NCI-H2196 (cell line): ENCODE measurements around the gene THOC2.
"Not testable (repeated sequence)": the region's sequence is repeated elsewhere in the genome, so short reads cannot be mapped to it uniquely, and the experiment has no call there.

Source experiments
- DNase-seq: peaks from one replicate; lab custom pipeline; 2025; ENCODE audit not compliant: unreplicated experiment; lab: John Stamatoyannopoulos, UW

THOC2 gene

DNA sequence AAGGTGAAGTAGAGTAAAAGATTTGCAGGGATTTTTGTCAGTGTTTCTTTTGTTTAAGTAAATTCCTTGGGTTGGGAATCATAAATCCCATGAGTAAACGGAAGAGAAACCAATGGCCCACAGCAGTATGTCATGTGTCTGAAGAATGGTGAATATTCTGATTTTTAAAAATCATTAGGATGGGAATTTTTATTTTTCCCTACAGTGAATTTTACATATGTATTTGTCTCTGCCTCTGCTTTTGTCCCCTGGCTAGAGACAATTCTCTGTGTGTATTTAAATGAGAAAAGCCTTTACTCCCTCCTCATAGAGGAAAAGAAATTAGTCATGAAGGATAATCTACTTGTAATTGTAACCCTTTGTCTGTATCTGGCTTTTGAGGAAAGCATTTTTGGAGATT is 152.1 kb downstream of the THOC2 start:
- no peak for DNase-seq

DNA sequence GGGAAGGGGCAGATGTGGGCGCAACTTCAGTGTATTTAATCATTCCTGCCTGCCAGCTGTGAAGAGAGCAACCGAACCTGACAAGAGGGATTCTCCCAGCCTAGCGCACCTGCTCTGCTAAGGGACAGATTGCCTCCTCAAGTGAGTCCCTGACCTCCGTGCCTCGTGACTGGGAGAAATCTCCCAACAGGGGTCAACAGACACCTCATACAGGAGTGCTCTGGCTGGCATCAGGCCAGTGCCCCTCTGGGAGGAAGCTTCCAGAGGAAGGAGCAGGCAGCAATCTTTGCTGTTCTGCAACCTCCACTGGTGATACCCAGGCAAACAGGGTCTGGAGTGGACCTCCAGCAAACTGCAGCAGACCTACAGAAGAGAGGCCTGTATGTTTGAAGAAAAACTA is 158.8 kb downstream of the THOC2 start:
- DNase-seq, result not testable (repeated sequence)

DNA sequence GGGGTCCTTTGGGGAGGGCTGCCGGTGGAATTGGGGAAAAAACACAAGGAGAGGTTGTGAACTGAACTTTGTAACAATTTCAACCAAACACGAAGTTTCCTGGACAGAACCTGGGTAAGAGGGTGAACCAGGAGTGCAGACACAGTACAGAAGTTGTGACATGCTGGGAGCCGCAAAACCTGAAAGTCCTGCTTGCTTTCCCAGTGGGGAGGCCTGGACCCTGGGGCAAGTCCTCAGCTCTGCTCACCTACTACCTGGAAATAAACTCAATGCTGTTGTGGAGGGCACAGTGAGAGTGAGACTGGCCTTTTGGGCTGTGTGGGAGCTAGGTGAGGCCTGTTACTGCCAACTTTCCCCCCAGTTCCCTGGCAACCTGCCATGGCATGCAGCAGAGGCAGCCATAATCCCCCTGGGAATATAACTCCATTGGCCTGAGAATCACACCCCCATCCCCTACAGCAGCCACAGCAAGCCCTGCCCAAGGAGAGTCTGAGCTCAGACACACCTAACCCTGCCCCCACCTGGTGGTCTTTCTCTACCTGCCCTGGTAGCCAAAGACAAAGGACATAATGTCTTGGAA is 162.8 kb downstream of the THOC2 start:
- DNase-seq, result no peak

DNA sequence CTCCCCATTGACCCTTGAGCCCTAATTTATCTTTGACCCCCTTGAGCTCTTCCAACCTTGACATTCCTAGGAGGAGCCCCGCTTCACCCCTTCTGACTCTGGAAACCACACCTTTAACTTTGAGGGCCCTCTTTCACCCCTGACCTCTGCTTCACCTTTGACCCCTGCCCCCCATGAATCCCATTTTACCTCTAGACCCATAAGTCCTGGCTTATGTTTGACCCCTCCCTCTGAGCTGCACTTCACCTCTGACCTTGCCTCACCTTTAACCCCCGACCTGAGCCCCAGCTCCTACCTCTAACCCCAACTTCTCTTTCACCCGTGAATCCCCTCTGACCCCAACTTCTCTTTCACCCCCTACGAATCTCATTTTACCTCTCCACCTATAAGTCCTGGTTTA is 169.7 kb downstream of the THOC2 start:
- no peak for DNase-seq

DNA sequence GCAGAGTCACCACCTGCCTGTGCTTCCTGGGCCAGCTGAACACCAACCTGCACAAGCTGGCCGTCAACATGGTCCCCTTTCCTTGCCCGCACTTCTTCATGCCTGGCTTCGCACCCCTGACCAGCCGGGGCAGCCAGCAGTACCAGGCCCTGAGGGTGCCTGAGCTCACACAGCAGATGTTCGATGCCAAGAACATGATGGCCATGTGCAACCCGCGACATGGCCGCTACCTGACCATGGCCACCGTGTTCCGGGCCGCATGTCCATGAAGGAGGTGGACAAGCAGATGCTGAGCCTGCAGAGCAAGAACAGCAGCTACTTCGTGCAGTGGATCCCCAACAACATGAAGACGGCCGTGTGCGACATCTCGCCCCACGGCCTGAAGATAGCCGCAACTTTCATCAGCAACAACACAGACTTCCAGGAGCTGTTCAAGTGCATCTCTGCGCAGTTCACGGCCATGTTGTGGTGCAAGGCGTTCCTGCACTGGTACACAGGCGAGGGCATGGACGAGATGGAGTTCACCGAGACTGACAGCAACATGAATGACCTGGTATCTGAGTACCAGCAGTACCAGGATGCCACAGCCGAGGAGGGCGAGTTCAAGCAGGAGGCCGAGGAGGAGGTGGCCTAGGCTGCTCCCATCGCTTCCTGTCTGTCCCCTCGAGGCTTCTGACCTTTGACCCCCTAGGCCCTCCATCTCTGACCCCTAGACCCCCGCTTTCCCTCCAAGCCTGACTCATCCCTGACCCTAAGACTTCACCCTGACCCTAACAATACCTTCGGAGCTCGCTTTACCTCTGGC is 170.3 kb downstream of the THOC2 start:
- no peak for DNase-seq

DNA sequence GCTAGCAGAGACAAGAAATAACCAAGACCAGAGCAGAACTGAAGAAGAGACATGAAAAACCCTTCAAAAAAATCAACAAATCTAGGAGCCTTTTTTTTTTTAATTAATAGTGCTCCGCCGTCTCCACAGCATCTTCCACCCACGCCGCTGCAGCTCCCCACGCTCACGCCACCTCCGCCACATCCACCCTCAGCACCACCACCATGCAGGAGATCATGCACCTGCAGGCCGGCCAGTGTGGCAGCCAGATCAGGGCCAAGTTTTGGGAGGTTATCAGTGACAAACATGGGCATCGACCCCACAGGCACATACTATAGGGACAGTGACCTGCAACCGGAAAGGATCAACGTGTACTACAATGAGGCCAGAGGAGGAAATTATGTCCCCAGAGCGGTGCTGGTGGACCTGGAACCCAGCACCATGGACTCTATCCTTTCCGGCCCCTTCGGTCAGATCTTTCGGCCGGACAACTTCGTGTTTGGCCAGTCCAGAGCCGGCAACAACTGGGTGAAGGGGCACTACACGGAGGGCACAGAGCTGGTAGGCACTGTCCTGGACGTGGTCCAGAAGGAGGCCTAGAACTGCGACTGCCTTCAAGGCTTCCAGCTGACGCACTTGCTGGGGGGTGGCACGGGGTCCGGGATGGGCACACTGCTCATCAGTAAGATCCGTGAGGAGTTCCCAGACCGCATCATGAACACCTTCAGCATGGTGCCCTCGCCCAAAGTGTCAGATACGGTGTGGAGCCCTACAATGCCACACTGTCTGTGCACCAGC is 171.2 kb downstream of the THOC2 start:
- DNase-seq, result no peak

DNA sequence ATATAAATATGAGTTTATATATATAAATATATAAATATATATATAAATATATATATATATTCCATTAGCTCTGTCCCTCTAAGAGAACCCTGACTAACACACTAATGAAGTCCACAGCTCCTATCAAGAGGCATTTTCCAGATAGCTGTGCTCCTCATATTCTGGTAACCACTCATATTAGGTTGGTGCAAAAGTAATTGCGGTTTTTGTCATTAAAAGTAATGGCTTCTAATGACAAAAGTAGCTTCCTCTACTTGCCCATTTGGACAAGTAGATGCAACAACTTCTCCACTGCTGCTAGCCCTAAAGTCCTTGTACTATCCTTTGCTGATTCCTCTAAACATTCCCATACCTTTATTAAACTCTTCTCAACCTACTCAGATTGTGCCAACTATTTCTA is 182.0 kb downstream of the THOC2 start:
- no peak for DNase-seq
